ENCODE results near the gene RBM47.

Gene RBM47

GRCh38 chr4:40515398-40516293 lies 114.0 kb downstream of the RBM47 start:
- H3K4me2 ChIP-seq (ENCODE audit: low read length): peak overlapping the region; percentile 96
- peaks cover 25% of the 10 kb centered on the region for H3K4me1 ChIP-seq (ENCODE audit: low read length)
- H3K4me3 ChIP-seq (ENCODE audit: low read length): peak overlapping the region; percentile 51
- H4K20me1 ChIP-seq (ENCODE audit: insufficient read depth, low read length): no peaks in the 10 kb centered on the region
- H3K9ac ChIP-seq (ENCODE audit: low read length): no peak overlapping the region
- peak overlapping the region; percentile 91 for H2AFZ ChIP-seq (ENCODE audit: low read depth, low read length)
- H3K27me3 ChIP-seq (ENCODE audit: low read depth, low read length): peaks cover 9% of the 10 kb centered on the region
- TF ChIP-seq EZH2phosphoT487 (IDR thresholded peaks at IDR 0.05; ENCODE audit: low read depth) (no peak), CTCF (IDR thresholded peaks at IDR 0.05; ENCODE audit: low read depth, low read length) (no peak)
- H3K27ac ChIP-seq (ENCODE audit: low read length): no peak overlapping the region
- H3K36me3 ChIP-seq (replicated peaks; ENCODE audit: low read depth, low read length): no peaks in the 10 kb centered on the region
- H3K79me2 ChIP-seq (ENCODE audit: low read length): no peaks in the 10 kb centered on the region
- no peaks in the 10 kb centered on the region for H3K9me3 ChIP-seq (ENCODE audit: insufficient read depth, low read length)

GRCh38 chr4:40515037-40515397 lies 114.6 kb downstream of the RBM47 start:
- Histone ChIP-seq H3K9ac (ENCODE audit: low read length) (no peak overlapping the region), H3K9me3 (ENCODE audit: insufficient read depth, low read length) (no peaks in the 10 kb centered on the region), H3K4me1 (ENCODE audit: low read length) (peaks cover 25% of the 10 kb centered on the region), H4K20me1 (ENCODE audit: insufficient read depth, low read length) (no peaks in the 10 kb centered on the region), H3K4me3 (ENCODE audit: low read length) (peak overlapping the region; percentile 73), H2AFZ (ENCODE audit: low read depth, low read length) (no peak overlapping the region), H3K27me3 (ENCODE audit: low read depth, low read length) (peaks cover 9% of the 10 kb centered on the region), H3K36me3 (replicated peaks; ENCODE audit: low read depth, low read length) (no peaks in the 10 kb centered on the region), H3K79me2 (ENCODE audit: low read length) (no peaks in the 10 kb centered on the region), H3K4me2 (ENCODE audit: low read length) (peak overlapping the region; percentile 96), H3K27ac (ENCODE audit: low read length) (no peak overlapping the region)
- no peak for TF ChIP-seq CTCF (IDR thresholded peaks at IDR 0.05; ENCODE audit: low read depth, low read length)
- TF ChIP-seq EZH2phosphoT487 (IDR thresholded peaks at IDR 0.05; ENCODE audit: low read depth): no peak

GRCh38 chr4:40514497-40514951 lies 115.1 kb downstream of the RBM47 start:
- Histone ChIP-seq H2AFZ (ENCODE audit: low read depth, low read length) (peak overlapping the region; percentile 58; the same call in 1 of the 2 replicates), H3K4me1 (ENCODE audit: low read length) (peaks cover 25% of the 10 kb centered on the region), H3K9ac (ENCODE audit: low read length) (peak overlapping the region; percentile 16; the same call in 1 of the 2 replicates), H3K4me2 (ENCODE audit: low read length) (peak overlapping the region; percentile 96), H3K27me3 (ENCODE audit: low read depth, low read length) (peaks cover 9% of the 10 kb centered on the region), H3K79me2 (ENCODE audit: low read length) (no peaks in the 10 kb centered on the region), H3K36me3 (replicated peaks; ENCODE audit: low read depth, low read length) (no peaks in the 10 kb centered on the region), H4K20me1 (ENCODE audit: insufficient read depth, low read length) (no peaks in the 10 kb centered on the region), H3K4me3 (ENCODE audit: low read length) (peak overlapping the region; percentile 73), H3K27ac (ENCODE audit: low read length) (no peak overlapping the region), H3K9me3 (ENCODE audit: insufficient read depth, low read length) (no peaks in the 10 kb centered on the region)
- TF ChIP-seq CTCF (IDR thresholded peaks at IDR 0.05; ENCODE audit: low read depth, low read length) (no peak), EZH2phosphoT487 (IDR thresholded peaks at IDR 0.05; ENCODE audit: low read depth) (no peak)

GRCh38 chr4:40511036-40511614 lies 118.5 kb downstream of the RBM47 start:
- TF ChIP-seq CTCF (IDR thresholded peaks at IDR 0.05; ENCODE audit: low read depth, low read length) (no peak), EZH2phosphoT487 (IDR thresholded peaks at IDR 0.05; ENCODE audit: low read depth) (no peak)
- Histone ChIP-seq H3K4me3 (ENCODE audit: low read length) (no peak overlapping the region), H3K9ac (ENCODE audit: low read length) (no peak overlapping the region), H3K27me3 (ENCODE audit: low read depth, low read length) (peaks cover 9% of the 10 kb centered on the region), H3K9me3 (ENCODE audit: insufficient read depth, low read length) (no peaks in the 10 kb centered on the region), H3K27ac (ENCODE audit: low read length) (no peak overlapping the region), H2AFZ (ENCODE audit: low read depth, low read length) (no peak overlapping the region), H3K4me2 (ENCODE audit: low read length) (no peak overlapping the region), H4K20me1 (ENCODE audit: insufficient read depth, low read length) (no peaks in the 10 kb centered on the region), H3K79me2 (ENCODE audit: low read length) (no peaks in the 10 kb centered on the region), H3K4me1 (ENCODE audit: low read length) (peaks cover 22% of the 10 kb centered on the region), H3K36me3 (replicated peaks; ENCODE audit: low read depth, low read length) (no peaks in the 10 kb centered on the region)
